ENCODE results near the gene CNTNAP2.

GRCh38 chr7:146636033-146636356, 519.4 kb downstream of the CNTNAP2 start:
- TF ChIP-seq CREB3 (tag; conservative IDR thresholded peaks at IDR 0.05; ENCODE audit: low read depth) (no peak), FOXJ2 (tag; IDR thresholded peaks at IDR 0.05) (no peak)
